Karpas-422 (cell line): ENCODE measurements around the gene RECQL5. TPM values are rescaled to one million over a fixed set of nuclear protein-coding genes. Genes with fewer than 3 reads are reported as not detected.
A peak's percentile ranks its signal among the peaks of the same experiment; 100 is the strongest.

Experiments used
- DNase-seq: peaks from one replicate; pipeline ENCODE4 v3.0.0-alpha.2; 2015
- H2AFZ ChIP-seq: fragments of 200-600 bp; sonication (generic); 2 replicates; pipeline ENCODE4 v1.6.1; 2014; ENCODE audit warnings: antibody characterized with exemption, low read length, mixed read lengths
- H3K27ac ChIP-seq: fragments of 200-600 bp; sonication (generic); 2 replicates; pipeline ENCODE4 v1.5.1; 2014; ENCODE audit warnings: mild to moderate bottlenecking, low read length, moderate library complexity
- H3K27me3 ChIP-seq: fragments of 200-600 bp; sonication (generic); 2 replicates; pipeline ENCODE4 v1.6.1; 2014; ENCODE audit warnings: low read length, mixed read lengths
- H3K36me3 ChIP-seq: fragments of 200-600 bp; sonication (generic); 2 replicates; pipeline ENCODE4 v1.6.1; 2014; ENCODE audit warnings: low read length, mixed read lengths; ENCODE audit not compliant: insufficient read depth
- H3K4me1 ChIP-seq: fragments of 200-600 bp; sonication (generic); 2 replicates; pipeline ENCODE4 v1.6.1; 2014; ENCODE audit warnings: mild to moderate bottlenecking, low read length, mixed read lengths
- H3K4me2 ChIP-seq: fragments of 200-600 bp; sonication (generic); 2 replicates; pipeline ENCODE4 v1.6.1; 2014; ENCODE audit warnings: low read length, low read depth, mild to moderate bottlenecking; ENCODE audit not compliant: poor library complexity, severe bottlenecking
- H3K4me3 ChIP-seq: fragments of 200-600 bp; sonication (generic); 2 replicates; pipeline ENCODE4 v1.5.1; 2014; ENCODE audit warnings: mild to moderate bottlenecking, antibody characterized with exemption, low read length, mixed read lengths
- H3K79me2 ChIP-seq: fragments of 200-600 bp; sonication (generic); 2 replicates; pipeline ENCODE4 v1.6.1; 2014; ENCODE audit warnings: mild to moderate bottlenecking, low read length, mixed read lengths
- H3K9ac ChIP-seq: fragments of 200-600 bp; sonication (generic); 2 replicates; pipeline ENCODE4 v1.6.0; 2014; ENCODE audit warnings: low read length
- H3K9me2 ChIP-seq: fragments of 200-600 bp; sonication (generic), shearing (Covaris generic); replicated peaks from 2 replicates; pipeline ENCODE4 v1.6.0; 2014; ENCODE audit warnings: mild to moderate bottlenecking, low read length, moderate library complexity; ENCODE audit not compliant: insufficient read depth
- H3K9me3 ChIP-seq: fragments of 300-700, 200-600 bp; sonication (generic); 2 replicates; pipeline ENCODE4 v1.6.1; 2014; ENCODE audit warnings: low read length, mixed read lengths
- H4K20me1 ChIP-seq: fragments of 200-600 bp; sonication (generic); 2 replicates; pipeline ENCODE4 v1.6.1; 2014; ENCODE audit warnings: mild to moderate bottlenecking, antibody characterized with exemption, low read length, low read depth; ENCODE audit not compliant: insufficient read depth
- total RNA-seq: library from RNA; depleted of rRNA; stranded (reverse); fragments of >200 nt; shearing (Covaris generic); gene quantifications from 2 replicates; pipeline ENCODE4 v1.2.3, GENCODE V29; 2014; ENCODE audit warnings: low replicate concordance

The RECQL5 gene
- total RNA-seq, 1 experiment from 2014 or later, result 29.4 TPM

DNA sequence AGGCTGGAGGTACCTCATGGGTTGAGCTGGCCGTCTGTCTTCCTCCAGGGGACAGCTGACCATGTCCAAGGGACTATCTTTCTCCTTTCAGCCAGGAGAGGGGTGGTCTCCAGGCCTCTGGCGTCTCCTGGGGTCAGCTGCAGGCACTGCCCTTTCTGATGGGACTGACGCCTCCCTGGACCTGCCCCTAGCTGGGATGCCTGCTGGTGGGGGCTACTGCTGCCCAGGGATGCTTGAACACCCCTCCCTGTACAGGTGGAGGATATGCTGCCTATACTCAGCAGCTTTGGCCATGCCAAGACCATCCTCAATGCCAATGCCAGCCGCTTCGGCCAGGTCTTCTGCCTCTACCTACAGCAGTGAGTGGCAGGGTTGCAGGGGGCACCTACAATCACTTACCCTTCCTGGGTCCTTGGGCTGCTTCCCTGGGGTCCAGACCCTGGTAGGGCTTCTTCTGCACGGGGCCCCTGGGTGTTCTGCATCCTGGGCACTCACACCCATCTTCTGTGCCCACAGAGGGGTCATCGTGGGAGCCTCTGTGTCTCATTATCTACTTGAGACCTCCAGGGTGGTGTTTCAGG lies 75.1 kb downstream of the RECQL5 start:
- H4K20me1 ChIP-seq, result no peaks in the 10 kb centered on the region
- H3K27ac ChIP-seq, result no peak overlapping the region
- no peak overlapping the region for H2AFZ ChIP-seq
- peaks cover 9% of the 10 kb centered on the region for H3K4me1 ChIP-seq
- H3K9me2 ChIP-seq, result no peaks in the 10 kb centered on the region
- DNase-seq, result no peak
- H3K79me2 ChIP-seq, result no peaks in the 10 kb centered on the region
- H3K36me3 ChIP-seq, result no peaks in the 10 kb centered on the region
- H3K9me3 ChIP-seq, result no peaks in the 10 kb centered on the region
- H3K4me2 ChIP-seq, result no peak overlapping the region
- H3K27me3 ChIP-seq, result no peaks in the 10 kb centered on the region
- H3K4me3 ChIP-seq, result no peak overlapping the region
- H3K9ac ChIP-seq, result no peak overlapping the region

DNA sequence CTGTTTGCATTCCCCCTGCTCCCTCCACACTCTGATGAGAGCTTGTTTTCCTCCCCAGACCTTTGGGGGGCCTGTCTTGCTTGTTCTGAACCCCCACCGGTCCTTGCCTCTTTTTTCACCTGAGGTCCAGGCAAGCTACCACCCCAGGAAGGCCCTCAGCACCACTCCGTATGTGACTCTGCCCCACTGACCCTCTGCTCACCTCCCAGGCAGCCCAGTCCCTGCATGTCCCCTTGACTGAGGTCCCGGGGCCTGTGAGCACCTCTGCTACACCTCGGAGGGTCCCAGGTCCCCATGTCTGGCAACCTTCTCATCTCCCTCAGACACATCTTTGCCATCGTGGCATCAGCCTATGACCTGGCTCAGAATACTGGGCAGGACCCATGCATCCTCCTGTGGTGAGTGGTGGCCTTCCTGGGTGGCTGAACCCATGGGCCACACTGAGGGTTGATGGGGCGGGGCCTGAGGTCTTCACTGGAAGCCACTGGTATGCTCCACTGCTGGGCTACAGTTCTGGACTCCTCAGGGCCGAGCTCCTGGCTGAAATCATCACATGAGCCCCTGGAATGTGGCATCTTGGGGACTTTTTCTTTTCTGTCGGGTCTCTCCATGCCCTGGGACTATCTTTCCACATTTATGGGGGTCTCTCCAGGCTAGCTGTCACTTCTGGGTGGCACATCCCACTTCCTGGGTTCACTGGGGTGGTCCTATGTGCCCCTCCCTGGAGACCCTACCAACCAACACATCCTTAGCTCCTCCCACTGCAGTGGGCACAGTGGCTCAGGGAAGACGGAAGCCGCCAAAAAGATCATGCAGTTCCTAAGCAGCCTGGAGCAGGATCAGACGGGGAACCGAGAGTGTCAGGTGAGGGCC lies 75.9 kb downstream of the RECQL5 start:
- H3K79me2 ChIP-seq, result no peaks in the 10 kb centered on the region
- H3K4me1 ChIP-seq, result peaks cover 9% of the 10 kb centered on the region
- H4K20me1 ChIP-seq, result no peaks in the 10 kb centered on the region
- H3K36me3 ChIP-seq, result no peaks in the 10 kb centered on the region
- no peak overlapping the region for H2AFZ ChIP-seq
- no peak overlapping the region for H3K9ac ChIP-seq
- H3K9me3 ChIP-seq, result no peaks in the 10 kb centered on the region
- no peak overlapping the region for H3K4me3 ChIP-seq
- no peak for DNase-seq
- no peaks in the 10 kb centered on the region for H3K9me2 ChIP-seq
- no peak overlapping the region for H3K4me2 ChIP-seq
- H3K27ac ChIP-seq, result no peak overlapping the region
- no peaks in the 10 kb centered on the region for H3K27me3 ChIP-seq

DNA sequence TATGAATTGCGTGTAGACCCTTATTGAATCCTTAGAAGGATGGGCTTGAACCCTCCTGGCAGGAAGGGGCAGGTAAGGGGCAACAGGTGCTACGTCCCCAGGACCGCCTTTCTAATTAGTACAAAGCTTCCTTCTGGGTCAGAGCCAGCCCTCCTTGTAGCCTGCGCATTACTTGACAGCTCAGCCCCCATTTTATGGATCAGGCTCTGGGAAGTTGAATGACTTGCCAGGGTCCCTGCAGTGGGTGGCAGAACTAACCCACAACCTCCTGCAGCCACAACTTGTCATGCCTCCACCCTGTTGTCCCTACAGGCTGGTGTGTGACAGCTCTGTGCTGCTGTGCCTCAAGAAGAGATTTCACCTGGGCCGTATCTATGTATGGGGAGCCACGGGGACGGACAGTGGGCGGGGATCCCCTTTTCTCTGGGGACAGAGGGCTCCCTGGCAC lies 76.6 kb downstream of the RECQL5 start:
- Histone ChIP-seq H3K36me3 (no peaks in the 10 kb centered on the region), H3K4me3 (no peak overlapping the region)

DNA sequence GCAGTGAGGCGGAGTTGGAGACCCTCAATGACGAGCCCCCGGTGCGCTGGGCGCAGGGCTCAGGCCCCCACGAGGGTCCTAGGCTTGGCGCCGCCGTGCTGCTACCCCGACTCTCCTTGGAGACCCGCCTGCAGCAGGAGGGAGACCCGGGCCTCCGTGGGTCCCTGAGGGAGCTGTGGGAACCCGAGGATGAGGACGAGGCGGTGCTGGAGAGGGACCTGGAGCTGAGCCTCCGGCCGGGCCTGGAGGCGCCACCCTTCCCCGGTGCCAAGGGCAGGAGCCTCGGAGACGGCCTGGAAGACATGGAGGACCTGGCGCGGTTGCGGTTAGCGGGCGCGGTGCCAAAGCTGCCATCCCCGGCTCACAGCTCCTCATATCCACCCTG lies 77.0 kb downstream of the RECQL5 start:
- Histone ChIP-seq H3K4me3 (no peak overlapping the region; the same call in 1 of the 2 replicates), H3K9me2 (no peaks in the 10 kb centered on the region), H2AFZ (no peak overlapping the region), H3K4me1 (peaks cover 9% of the 10 kb centered on the region), H3K79me2 (no peaks in the 10 kb centered on the region), H3K27me3 (no peaks in the 10 kb centered on the region), H4K20me1 (no peaks in the 10 kb centered on the region), H3K36me3 (no peaks in the 10 kb centered on the region), H3K9me3 (no peaks in the 10 kb centered on the region), H3K27ac (no peak overlapping the region), H3K4me2 (no peak overlapping the region), H3K9ac (no peak overlapping the region)
- DNase-seq, result no peak

More for the DNA sequence above, 76.6 kb downstream of the RECQL5 start:
- Histone ChIP-seq H3K9me2 (no peaks in the 10 kb centered on the region), H3K27me3 (no peaks in the 10 kb centered on the region), H3K79me2 (no peaks in the 10 kb centered on the region), H3K4me2 (no peak overlapping the region), H2AFZ (no peak overlapping the region), H3K4me1 (peaks cover 9% of the 10 kb centered on the region), H3K9ac (no peak overlapping the region), H3K27ac (no peak overlapping the region), H3K9me3 (no peaks in the 10 kb centered on the region), H4K20me1 (no peaks in the 10 kb centered on the region)
- DNase-seq, result no peak

DNA sequence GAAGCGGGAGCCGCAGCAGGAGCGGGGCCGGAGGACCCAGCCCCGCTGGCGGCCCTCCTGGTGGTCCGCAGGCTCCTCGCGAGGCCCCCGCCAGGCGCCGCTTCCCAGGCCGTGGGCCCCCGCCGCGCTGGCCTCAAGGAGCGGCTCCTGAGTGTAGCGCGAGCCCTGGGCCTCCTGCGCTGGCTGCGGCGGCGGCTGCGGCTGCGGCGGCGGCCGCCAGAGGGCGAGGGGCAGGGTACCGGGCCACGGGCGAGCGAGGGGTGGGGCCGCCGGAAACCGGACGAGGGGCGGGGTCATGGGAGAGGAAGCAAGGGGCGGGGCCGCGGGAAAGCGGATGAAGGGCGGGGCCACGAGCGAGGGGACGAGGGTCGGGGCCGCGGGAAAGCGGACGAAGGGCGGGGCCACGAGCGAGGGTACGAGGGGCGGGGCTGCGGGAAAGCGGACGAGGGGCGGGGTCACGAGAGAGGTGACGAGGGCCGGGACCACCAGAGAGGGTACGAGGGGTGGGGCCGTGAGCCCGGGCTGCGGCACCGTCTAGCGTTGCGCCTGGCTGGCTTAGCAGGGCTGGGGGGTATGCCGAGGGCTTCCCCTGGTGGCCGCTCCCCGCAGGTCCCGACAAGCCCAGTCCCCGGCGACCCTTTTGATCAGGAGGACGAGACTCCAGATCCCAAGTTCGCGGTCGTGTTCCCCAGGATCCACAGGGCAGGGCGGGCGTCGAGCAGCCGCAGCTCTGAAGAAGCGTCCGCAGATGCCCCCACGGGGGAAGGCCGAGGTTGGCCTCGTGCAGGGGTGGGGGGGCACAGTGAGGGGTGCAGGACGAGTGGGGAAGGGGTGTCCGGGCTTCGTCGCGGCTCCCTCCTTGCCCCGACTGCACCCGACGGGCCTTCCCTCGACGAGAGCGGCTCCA lies 77.7 kb downstream of the RECQL5 start:
- H3K27me3 ChIP-seq, result no peaks in the 10 kb centered on the region
- H3K4me2 ChIP-seq, result peak overlapping the region; percentile 64
- peak; percentile 97 for DNase-seq
- no peak overlapping the region for H3K27ac ChIP-seq
- H3K9me2 ChIP-seq, result no peaks in the 10 kb centered on the region
- peak overlapping the region; percentile 64; the same call in 1 of the 2 replicates for H3K4me3 ChIP-seq
- H3K9ac ChIP-seq, result peak overlapping the region; percentile 54
- H3K4me1 ChIP-seq, result peaks cover 9% of the 10 kb centered on the region
- H2AFZ ChIP-seq, result peak overlapping the region; percentile 67; the same call in 1 of the 2 replicates
- no peaks in the 10 kb centered on the region for H3K79me2 ChIP-seq
- no peaks in the 10 kb centered on the region for H3K9me3 ChIP-seq
- no peaks in the 10 kb centered on the region for H4K20me1 ChIP-seq
- no peaks in the 10 kb centered on the region for H3K36me3 ChIP-seq

DNA sequence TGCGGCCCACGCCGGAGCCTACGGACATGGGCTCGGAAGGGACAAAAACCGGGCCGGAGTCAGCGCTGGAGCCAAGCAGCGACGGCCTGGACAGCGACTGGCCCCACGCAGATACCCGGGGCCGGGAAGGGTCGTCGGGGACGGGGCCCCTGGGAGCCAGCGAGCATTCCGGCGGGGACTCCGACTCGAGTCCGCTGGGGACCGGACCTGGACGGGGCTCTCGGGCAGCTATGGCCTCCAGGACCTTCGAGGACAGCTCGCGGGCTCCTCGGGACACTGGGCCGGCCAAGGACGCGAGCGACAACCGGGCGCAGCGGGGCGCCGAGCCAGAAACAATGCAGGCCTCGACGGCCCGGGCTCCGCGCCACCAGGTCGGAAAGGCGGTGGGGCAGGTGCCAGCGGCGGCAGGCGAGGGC lies 78.3 kb downstream of the RECQL5 start:
- Histone ChIP-seq H2AFZ (no peak overlapping the region), H3K4me2 (peak overlapping the region; percentile 64)

DNA sequence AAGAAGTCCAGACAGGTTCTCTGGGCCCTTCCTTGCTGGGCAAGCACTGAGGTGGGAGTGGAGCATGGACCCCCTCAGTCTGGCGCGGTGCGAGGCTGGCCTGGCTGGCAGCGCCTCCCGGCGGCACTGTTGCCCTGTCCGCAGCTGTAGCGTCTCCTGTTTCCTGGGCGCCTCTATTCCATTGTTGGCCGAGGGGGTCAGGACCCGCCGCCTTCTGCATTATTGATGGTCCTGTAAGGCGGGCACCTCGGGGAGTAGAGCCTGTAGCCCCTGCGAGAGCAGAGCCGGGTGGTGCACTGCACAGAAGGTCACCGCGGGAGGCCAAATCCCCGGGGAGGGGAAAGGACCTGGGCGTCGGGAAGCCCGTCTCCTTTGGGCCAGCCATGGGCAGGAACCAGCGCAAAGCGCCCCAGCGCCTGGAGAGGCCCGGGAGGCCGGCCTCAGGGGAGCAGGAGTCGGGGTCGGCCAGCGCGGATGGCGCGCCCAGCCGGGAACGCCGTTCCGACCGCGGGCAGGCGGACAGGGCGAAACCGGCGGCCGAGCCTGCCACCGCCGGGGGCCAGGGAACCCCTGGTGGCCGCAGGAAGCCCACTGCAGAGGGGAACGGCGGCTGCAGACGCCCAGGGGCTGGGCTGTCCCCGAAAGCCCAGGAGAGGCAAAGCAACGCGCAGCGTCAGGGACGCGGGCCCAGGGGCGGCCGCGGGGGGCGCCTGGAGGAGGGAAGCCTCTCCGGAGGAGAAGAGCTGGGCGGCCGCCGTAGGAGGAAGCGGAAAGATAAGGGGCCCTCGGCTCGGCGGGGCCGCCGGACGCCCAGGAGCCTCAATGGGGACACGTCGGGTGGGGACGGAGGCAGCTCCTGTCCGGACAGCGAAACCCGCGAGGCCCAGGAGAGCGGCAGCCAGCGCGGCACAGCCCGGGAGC lies 79.0 kb downstream of the RECQL5 start, which contains the start of gene MYO15B:
MYO15B (plus strand) TSS at position 126 of the 921 bp plus-strand sequence; CDS start at position 384, 258 bp downstream.
- Histone ChIP-seq H3K27ac (no peak within 1 kb of the TSS), H3K4me3 (no peak within 1 kb of the TSS), H3K9ac (0 out of 2 replicates have a peak within 1 kb of the TSS, but pooled peaks have one; percentile 33)

More for the DNA sequence above, 78.3 kb downstream of the RECQL5 start:
- Histone ChIP-seq H3K9me2 (no peaks in the 10 kb centered on the region), H3K79me2 (no peaks in the 10 kb centered on the region), H3K27me3 (no peaks in the 10 kb centered on the region), H3K36me3 (no peaks in the 10 kb centered on the region), H3K27ac (no peak overlapping the region), H3K4me3 (no peak overlapping the region), H4K20me1 (no peaks in the 10 kb centered on the region), H3K9me3 (no peaks in the 10 kb centered on the region), H3K9ac (0 out of 2 replicates have a peak overlapping the region, but pooled peaks have one; percentile 33), H3K4me1 (peaks cover 9% of the 10 kb centered on the region)
- no peak for DNase-seq

More for the DNA sequence above, 79.0 kb downstream of the RECQL5 start, which contains the start of gene MYO15B:
- Histone ChIP-seq H3K4me2 (peak within 1 kb of the TSS; percentile 64), H3K79me2 (no peaks in the 10 kb centered on the region), H3K36me3 (no peaks in the 10 kb centered on the region), H3K27me3 (no peaks in the 10 kb centered on the region), H3K9me2 (no peaks in the 10 kb centered on the region), H2AFZ (no peak within 1 kb of the TSS), H4K20me1 (no peaks in the 10 kb centered on the region), H3K9me3 (no peaks in the 10 kb centered on the region), H3K4me1 (peaks cover 9% of the 10 kb centered on the region)
- DNase-seq, result no peak
